Measurements from ENCODE around the gene ACOX1. TPM values are rescaled to one million over a fixed set of nuclear protein-coding genes. Genes with fewer than 3 reads are reported as not detected.

Gene ACOX1
- total and polyA plus RNA-seq, 2 of the 13 experiments (the other 11 are each of a cell fraction or from before 2014, with no cell fraction given), result 86.4 to 120 TPM

DNA sequence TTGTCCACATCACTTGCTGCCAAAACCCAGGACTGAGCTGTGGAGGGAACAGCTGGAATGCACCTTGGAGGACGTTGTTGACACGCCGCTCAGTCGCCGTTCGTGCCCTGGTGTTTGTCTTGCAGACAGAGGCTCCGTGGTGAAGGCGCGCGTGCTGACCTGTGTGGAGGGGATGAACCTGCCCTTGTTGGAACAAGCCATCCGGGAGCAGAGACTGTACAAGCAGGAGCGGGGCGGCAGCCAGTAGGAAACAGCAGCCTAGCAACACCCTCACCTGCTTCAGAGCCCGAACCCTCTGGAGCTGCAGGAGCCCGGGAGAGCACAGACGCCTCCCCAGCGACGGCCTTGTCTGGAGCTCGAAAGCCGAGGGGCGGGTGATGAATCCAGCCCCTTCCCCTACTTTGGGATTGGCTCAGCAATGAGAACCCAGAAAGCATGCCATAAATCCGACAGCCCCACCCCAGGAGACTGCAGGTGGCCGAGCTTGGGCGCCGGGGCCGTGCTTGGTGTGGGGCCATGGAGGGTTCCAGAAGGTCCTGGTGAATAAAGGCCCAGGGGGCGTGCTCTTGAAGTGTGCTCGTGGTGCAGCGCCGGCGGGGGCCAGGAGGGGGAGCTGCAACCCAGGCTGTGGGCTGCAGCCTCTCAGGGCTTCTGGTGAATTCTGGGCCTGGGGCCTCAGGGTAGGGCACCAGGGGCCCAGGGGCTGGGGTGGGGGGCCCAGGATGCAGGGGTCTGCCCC lies 21.2 kb upstream of the ACOX1 start (continued):
- TF ChIP-seq, protein P1, sequence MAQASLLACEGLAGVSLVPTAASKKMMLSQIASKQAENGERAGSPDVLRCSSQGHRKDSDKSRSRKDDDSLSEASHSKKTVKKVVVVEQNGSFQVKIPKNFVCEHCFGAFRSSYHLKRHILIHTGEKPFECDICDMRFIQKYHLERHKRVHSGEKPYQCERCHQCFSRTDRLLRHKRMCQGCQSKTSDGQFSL (CRISPR knock-in tag; IDR thresholded peaks at IDR 0.05), result no peak; the same call in 1 of the 2 replicates
- no peak for TF ChIP-seq SKI (IDR thresholded peaks at IDR 0.05; ENCODE audit: partially characterized antibody)
- no peak for TF ChIP-seq TAF1 (CRISPR knock-in tag; IDR thresholded peaks at IDR 0.05)
- TF ChIP-seq FOXP1 (IDR thresholded peaks at IDR 0.05), result no peak
- TF ChIP-seq FOXP1 (CRISPR knock-in tag; IDR thresholded peaks at IDR 0.05), result peak; percentile 47; the same call in 1 of the 2 replicates
- TF ChIP-seq MAF1 (CRISPR knock-in tag; IDR thresholded peaks at IDR 0.05; ENCODE audit: borderline replicate concordance), result no peak
- no peak for TF ChIP-seq NAIF1 (CRISPR knock-in tag; IDR thresholded peaks at IDR 0.05; ENCODE audit: borderline replicate concordance)
- TF ChIP-seq, protein P2, sequence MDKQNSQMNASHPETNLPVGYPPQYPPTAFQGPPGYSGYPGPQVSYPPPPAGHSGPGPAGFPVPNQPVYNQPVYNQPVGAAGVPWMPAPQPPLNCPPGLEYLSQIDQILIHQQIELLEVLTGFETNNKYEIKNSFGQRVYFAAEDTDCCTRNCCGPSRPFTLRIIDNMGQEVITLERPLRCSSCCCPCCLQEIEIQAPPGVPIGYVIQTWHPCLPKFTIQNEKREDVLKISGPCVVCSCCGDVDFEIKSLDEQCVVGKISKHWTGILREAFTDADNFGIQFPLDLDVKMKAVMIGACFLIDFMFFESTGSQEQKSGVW (CRISPR knock-in tag; IDR thresholded peaks at IDR 0.05; ENCODE audit: borderline replicate concordance), result no peak
- TF ChIP-seq MXD4 (CRISPR knock-in tag; IDR thresholded peaks at IDR 0.05), result no peak
- peak; percentile 66; the same call in 1 of the 2 replicates for TF ChIP-seq HOXA3 (CRISPR knock-in tag; IDR thresholded peaks at IDR 0.05)
- no peak for TF ChIP-seq ZNF709 (CRISPR knock-in tag; IDR thresholded peaks at IDR 0.05)
- no peak for TF ChIP-seq ZNF607 (CRISPR knock-in tag; IDR thresholded peaks at IDR 0.05; ENCODE audit: borderline replicate concordance)
- no peak for TF ChIP-seq JARID2 (CRISPR knock-in tag; IDR thresholded peaks at IDR 0.05; ENCODE audit: insufficient replicate concordance)
- no peak for TF ChIP-seq ZNF672 (CRISPR knock-in tag; IDR thresholded peaks at IDR 0.05)
- 0 out of 2 replicates have a peak, but pooled peaks have one; percentile 48 for TF ChIP-seq ZNF205 (CRISPR knock-in tag; IDR thresholded peaks at IDR 0.05)
- peak; percentile 79 for TF ChIP-seq PITX1 (CRISPR knock-in tag; IDR thresholded peaks at IDR 0.05)
- TF ChIP-seq, protein P3, sequence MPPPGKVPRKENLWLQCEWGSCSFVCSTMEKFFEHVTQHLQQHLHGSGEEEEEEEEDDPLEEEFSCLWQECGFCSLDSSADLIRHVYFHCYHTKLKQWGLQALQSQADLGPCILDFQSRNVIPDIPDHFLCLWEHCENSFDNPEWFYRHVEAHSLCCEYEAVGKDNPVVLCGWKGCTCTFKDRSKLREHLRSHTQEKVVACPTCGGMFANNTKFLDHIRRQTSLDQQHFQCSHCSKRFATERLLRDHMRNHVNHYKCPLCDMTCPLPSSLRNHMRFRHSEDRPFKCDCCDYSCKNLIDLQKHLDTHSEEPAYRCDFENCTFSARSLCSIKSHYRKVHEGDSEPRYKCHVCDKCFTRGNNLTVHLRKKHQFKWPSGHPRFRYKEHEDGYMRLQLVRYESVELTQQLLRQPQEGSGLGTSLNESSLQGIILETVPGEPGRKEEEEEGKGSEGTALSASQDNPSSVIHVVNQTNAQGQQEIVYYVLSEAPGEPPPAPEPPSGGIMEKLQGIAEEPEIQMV (CRISPR knock-in tag; IDR thresholded peaks at IDR 0.05; ENCODE audit: low read depth), result no peak
- TF ChIP-seq ZNF563 (CRISPR knock-in tag; IDR thresholded peaks at IDR 0.05), result no peak
- peak; percentile 14 for TF ChIP-seq PHF5A (CRISPR knock-in tag; IDR thresholded peaks at IDR 0.05; ENCODE audit: low read depth, unreplicated experiment)
- no peak for TF ChIP-seq ZNF724P (CRISPR knock-in tag; IDR thresholded peaks at IDR 0.05; ENCODE audit: borderline replicate concordance)
- no peak for TF ChIP-seq EED (CRISPR knock-in tag; IDR thresholded peaks at IDR 0.05)
- no peak for TF ChIP-seq KDM1A (CRISPR knock-in tag; IDR thresholded peaks at IDR 0.05)
- no peak for TF ChIP-seq HNF4G (IDR thresholded peaks at IDR 0.05; ENCODE audit: borderline replicate concordance, low read depth, low read length)
- 0 out of 2 replicates have a peak, but pooled peaks have one; percentile 49 for TF ChIP-seq HNF4G (CRISPR knock-in tag; IDR thresholded peaks at IDR 0.05; ENCODE audit: borderline replicate concordance, low read depth)
- TF ChIP-seq ZZZ3 (CRISPR knock-in tag; IDR thresholded peaks at IDR 0.05; ENCODE audit: borderline replicate concordance), result no peak
- 0 out of 2 replicates have a peak, but pooled peaks have one; percentile 13 for TF ChIP-seq RNF2 (conservative IDR thresholded peaks at IDR 0.05; ENCODE audit: low read depth)
- TF ChIP-seq PAF1 (CRISPR knock-in tag; IDR thresholded peaks at IDR 0.05), result no peak
- TF ChIP-seq, protein P4, sequence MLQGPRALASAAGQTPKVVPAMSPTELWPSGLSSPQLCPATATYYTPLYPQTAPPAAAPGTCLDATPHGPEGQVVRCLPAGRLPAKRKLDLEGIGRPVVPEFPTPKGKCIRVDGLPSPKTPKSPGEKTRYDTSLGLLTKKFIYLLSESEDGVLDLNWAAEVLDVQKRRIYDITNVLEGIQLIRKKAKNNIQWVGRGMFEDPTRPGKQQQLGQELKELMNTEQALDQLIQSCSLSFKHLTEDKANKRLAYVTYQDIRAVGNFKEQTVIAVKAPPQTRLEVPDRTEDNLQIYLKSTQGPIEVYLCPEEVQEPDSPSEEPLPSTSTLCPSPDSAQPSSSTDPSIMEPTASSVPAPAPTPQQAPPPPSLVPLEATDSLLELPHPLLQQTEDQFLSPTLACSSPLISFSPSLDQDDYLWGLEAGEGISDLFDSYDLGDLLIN (CRISPR knock-in tag; IDR thresholded peaks at IDR 0.05; ENCODE audit: borderline replicate concordance), result no peak
- TF ChIP-seq NKX3-1 (CRISPR knock-in tag; IDR thresholded peaks at IDR 0.05), result 0 out of 2 replicates have a peak, but pooled peaks have one; percentile 41
